K562 (cell line): ENCODE measurements around the gene GALR3. TPM values are rescaled to one million over a fixed set of nuclear protein-coding genes. Genes with fewer than 3 reads are reported as not detected.
A peak's percentile ranks its signal among the peaks of the same experiment; 100 is the strongest.

ENCODE experiments used
- ATF6 ChIP-seq: sonication (generic); formaldehyde crosslinking; IDR thresholded peaks from 2 replicates; pipeline ENCODE4 v1.4.0; 2020; ENCODE audit warnings: mild to moderate bottlenecking, missing genetic modification reagents
- CBX1 ChIP-seq: sonication (generic); IDR thresholded peaks from 2 replicates; pipeline ENCODE4 v1.6.1; 2016; ENCODE audit warnings: antibody characterized with exemption, low read depth, mild to moderate bottlenecking
- E2F4 ChIP-seq: sonication (generic); formaldehyde crosslinking; IDR thresholded peaks from 2 replicates; pipeline ENCODE4 v1.8.0; 2022; ENCODE audit warnings: mild to moderate bottlenecking, low read depth, missing genetic modification reagents
- EZH2 ChIP-seq: IDR thresholded peaks from 2 replicates; pipeline ENCODE4 v1.6.1; 2012; ENCODE audit warnings: low read depth, mild to moderate bottlenecking, inconsistent platforms, low read length, borderline replicate concordance
- FIP1L1 ChIP-seq: fragments of 200-400 bp; formaldehyde crosslinking; IDR thresholded peaks from 2 replicates; pipeline ENCODE4 v1.6.1; 2018; ENCODE audit warnings: mild to moderate bottlenecking, low read depth, low read length; ENCODE audit not compliant: poor library complexity, severe bottlenecking
- GATA2 ChIP-seq: sonication (generic); formaldehyde crosslinking; IDR thresholded peaks from 2 replicates; pipeline ENCODE4 v1.4.0; 2020; ENCODE audit warnings: mild to moderate bottlenecking, missing genetic modification reagents
- IRF1 ChIP-seq: sonication (generic); formaldehyde crosslinking; IDR thresholded peaks from 2 replicates; pipeline ENCODE4 v1.8.0; 2022; ENCODE audit warnings: missing genetic modification reagents, mild to moderate bottlenecking, borderline replicate concordance
- MAFF ChIP-seq: IDR thresholded peaks from 2 replicates; pipeline ENCODE4 v1.6.1; 2012; ENCODE audit warnings: low read length, improper control_type of control experiment
- NR2C2 ChIP-seq, 2 experiments: fragments of 200-800 bp in 1 of 2; sonication (Bioruptor generic) in 1 of 2; sonication (generic) in 1 of 2; formaldehyde crosslinking in 1 of 2; IDR thresholded peaks; 2 replicates each; pipeline versions ENCODE4 v1.6.1 to v1.8.0; 2016 to 2022; ENCODE audit warnings: mild to moderate bottlenecking in 1 of 2, missing compliant biosample characterization in 1 of 2, missing genetic modification characterization in 1 of 2, missing genetic modification reagents in 1 of 2
- POLR2H ChIP-seq: IDR thresholded peaks from 2 replicates; pipeline ENCODE4 v1.6.1; 2016; ENCODE audit warnings: missing genetic modification characterization, low read depth, mild to moderate bottlenecking, control low read depth, missing compliant biosample characterization, moderate library complexity
- PRDM10 ChIP-seq: fragments of 450-650 bp; IDR thresholded peaks from 2 replicates; pipeline ENCODE4 v1.6.1; 2018; ENCODE audit not compliant: partially characterized antibody
- PURB ChIP-seq: sonication (generic); formaldehyde crosslinking; IDR thresholded peaks from 2 replicates; pipeline ENCODE4 v1.9.0; 2021; ENCODE audit warnings: low read depth, mild to moderate bottlenecking, missing genetic modification reagents
- RBFOX2 ChIP-seq: fragments of 200-400 bp; formaldehyde crosslinking; IDR thresholded peaks from 2 replicates; pipeline ENCODE4 v1.6.1; 2017; ENCODE audit warnings: low read depth, mild to moderate bottlenecking, low read length, moderate library complexity
- RBM39 ChIP-seq: fragments of 200-400 bp; formaldehyde crosslinking; optimal IDR thresholded peaks from 2 replicates; pipeline ENCODE3; 2018; ENCODE audit warnings: low read depth, low read length
- SPI1 ChIP-seq: IDR thresholded peaks from 2 replicates; pipeline ENCODE4 v1.6.1; 2011; ENCODE audit warnings: low read depth, low read length, control low read depth, borderline replicate concordance
- STAG1 ChIP-seq: sonication (generic); formaldehyde crosslinking; IDR thresholded peaks from 2 replicates; pipeline ENCODE4 v1.5.0; 2020; ENCODE audit warnings: missing genetic modification reagents, borderline replicate concordance
- THAP7 ChIP-seq: fragments of 250-450 bp; sonication (Bioruptor Pico); IDR thresholded peaks from 2 replicates; pipeline ENCODE4 v1.5.0; 2021
- XRCC5 ChIP-seq: fragments of 200-400 bp; formaldehyde crosslinking; IDR thresholded peaks from 2 replicates; pipeline ENCODE4 v1.6.1; 2017; ENCODE audit warnings: low read depth, mild to moderate bottlenecking, low read length
- polyA plus RNA-seq, 8 experiments: library from polyadenylated mRNA; depleted of rRNA in 4 of 8; stranded (reverse) in 5 of 8; unstranded in 3 of 8; fragments of >200 nt; fragmentation: Nextera tagmentation in 2 of 8; fragmentation: Illumina TruSeq in 1 of 8; extraction: Ambion mirVana in 2 of 8; extraction: Trizol in 1 of 8; gene quantifications; 2 replicates each; pipeline versions ENCODE4 v1.2.1 to v1.2.3, GENCODE V29; 2011 to 2014; ENCODE audit warnings: inconsistent platforms in 1 of 8, missing spikeins in 1 of 8
- total RNA-seq, 7 experiments: library from RNA; depleted of rRNA in 6 of 7; stranded (reverse); fragments of >200 nt in 6 of 7; fragmentation: Illumina TruSeq in 2 of 7; extraction: Trizol in 2 of 7; gene quantifications; 2 replicates each; pipeline versions ENCODE4 v1.2.1 to v1.2.3, GENCODE V29; 2011 to 2021; ENCODE audit warnings: low replicate concordance in 1 of 7

The GALR3 gene
- total and polyA plus RNA-seq, 9 of the 15 experiments (the other 6 are each of a cell fraction or from before 2014, with no cell fraction given) = 0.13 TPM; not detected in 8

- no peak for TF ChIP-seq PRDM10
- 0 out of 2 replicates have a peak, but pooled peaks have one; percentile 34 for TF ChIP-seq CBX1
- TF ChIP-seq MAFF = no peak
- TF ChIP-seq SPI1 = no peak
- TF ChIP-seq IRF1 (CRISPR knock-in tag) = no peak
- TF ChIP-seq POLR2H (tag) = peak; percentile 12; the same call in 1 of the 2 replicates
- TF ChIP-seq STAG1 = no peak
- TF ChIP-seq XRCC5 = no peak
- no peak for TF ChIP-seq E2F4 (CRISPR knock-in tag)
- TF ChIP-seq RBFOX2 = peak; percentile 91
- TF ChIP-seq NR2C2 (CRISPR knock-in tag; IDR thresholded peaks at IDR 0.05) = no peak
- TF ChIP-seq NR2C2 (tag; IDR thresholded peaks at IDR 0.05) = no peak
- no peak for TF ChIP-seq FIP1L1
- no peak for TF ChIP-seq RBM39
- no peak for TF ChIP-seq ATF6
- no peak for TF ChIP-seq PURB
- TF ChIP-seq EZH2 = no peak
- TF ChIP-seq THAP7 = no peak
- no peak for TF ChIP-seq GATA2 (CRISPR knock-in tag)
These were observed 20.6 kb upstream of the GALR3 start (continued) for GRCh38 chr22:37802310-37803194.
